ENCODE data around the gene TAX1BP3.

Gene TAX1BP3

DNA sequence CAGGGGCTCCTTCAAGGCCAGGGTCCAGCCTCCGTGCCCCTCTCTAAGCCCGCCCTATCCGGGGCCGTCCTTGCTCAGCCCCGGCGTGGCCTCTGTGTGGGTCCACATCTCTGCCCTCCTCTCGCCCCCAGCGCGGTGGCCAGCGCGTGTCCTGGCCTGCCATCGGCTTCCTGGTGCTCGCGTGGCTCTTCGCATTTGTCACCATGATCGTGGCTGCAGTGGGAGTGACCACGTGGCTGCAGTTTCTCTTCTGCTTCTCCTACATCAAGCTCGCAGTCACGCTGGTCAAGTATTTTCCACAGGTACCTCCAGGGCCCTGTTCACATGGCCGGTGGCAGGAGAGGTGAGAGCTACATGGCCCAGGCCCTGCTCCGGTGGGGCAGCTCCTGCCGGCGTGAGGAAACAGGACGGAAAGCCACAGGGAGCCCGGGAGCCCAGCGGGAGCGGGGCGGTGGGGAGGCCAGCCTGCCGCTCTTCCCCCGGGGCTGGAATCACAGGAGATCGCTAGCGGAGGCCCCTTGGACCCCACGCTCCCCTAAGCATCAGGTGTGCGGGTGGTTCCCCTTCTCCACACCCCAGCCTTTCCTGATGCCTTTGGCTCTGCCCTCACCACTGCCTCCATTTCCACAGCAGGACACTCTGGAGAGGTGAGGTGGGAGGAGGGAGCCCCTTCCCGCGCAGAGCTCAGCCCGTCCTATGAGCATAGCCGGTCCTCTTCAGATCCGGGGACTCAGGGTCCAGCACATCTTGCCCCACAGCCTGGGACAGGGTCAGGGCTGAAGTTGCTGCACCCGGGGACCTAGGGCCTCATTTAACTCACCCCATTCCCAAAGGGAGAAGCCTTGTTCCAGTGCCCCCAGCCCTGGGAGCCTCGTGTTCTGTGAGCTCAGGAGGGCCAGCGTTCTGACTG, 10.2 kb downstream of the TAX1BP3 start:
- DNase-seq (ENCODE audit: low read depth): no peak

DNA sequence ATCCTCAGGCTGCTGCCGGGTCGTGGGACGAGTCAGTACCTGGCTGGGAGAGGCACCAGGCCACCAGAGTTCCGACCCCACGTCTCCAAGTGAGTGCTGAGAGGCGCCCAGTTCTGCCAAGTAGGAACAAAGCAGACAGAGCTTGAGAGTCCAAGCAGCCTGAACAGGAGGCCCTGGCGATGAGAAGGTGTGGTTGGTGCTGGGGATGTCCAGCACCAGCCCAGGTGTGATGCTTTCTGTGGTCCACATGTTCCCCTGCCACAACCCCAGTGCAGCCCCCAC, 10.8 kb downstream of the TAX1BP3 start:
- DNase-seq (ENCODE audit: low read depth): no peak

DNA sequence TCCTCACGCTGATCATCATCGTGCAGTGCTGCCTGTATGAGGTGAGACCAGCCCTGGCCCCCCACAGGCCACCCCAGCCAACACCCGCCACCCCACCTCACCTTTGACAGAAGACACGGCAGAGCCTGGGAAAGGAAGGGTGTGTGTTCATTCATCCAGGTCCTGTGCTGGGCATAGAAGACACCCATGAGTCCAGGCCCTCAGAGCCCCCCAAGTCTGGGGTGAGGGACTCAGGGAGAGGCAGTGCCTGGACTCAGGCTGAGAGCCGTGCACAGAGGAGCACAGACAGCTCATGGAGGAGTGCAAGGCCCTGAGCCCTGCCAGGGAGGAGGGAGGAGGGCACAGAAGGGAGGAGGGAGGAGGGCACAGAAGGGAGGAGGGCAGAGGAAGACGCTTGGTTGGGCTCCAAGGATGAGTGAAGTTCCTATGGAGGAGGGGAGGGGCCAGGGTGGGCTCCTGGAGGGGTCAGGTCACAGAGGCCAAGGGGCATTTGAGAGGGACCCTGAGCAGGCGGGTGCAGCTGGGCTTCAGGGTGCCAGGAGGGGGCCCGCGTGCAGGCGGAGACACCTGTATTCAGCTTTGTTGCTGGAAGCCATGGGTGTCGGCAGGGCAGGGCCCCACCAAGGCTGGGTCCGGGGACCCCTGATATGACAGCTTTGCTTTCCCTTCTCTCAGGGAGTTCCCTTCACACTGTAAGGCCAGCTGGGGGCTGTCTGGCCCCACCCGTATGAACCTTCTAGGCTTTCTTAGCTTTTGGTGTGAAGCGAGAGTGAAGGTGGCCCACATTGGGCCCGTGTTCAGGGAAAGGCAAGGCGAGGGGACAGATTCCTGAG, 11.4 kb downstream of the TAX1BP3 start:
- no peak for DNase-seq (ENCODE audit: low read depth)

DNA sequence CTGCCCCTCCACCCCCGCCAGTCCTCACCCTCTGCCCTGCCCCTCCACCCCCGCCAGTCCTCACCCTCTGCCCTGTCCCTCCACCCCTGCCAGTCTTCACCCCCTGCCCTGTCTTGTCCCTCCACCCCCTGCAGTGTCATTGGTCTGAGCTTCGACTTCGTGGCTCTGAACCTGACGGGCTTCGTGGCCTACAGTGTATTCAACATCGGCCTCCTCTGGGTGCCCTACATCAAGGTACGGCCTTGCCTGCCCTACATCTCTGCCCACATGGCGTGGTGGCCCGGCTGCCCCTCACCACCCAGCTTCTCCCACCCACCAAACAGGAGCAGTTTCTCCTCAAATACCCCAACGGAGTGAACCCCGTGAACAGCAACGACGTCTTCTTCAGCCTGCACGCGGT, 12.0 kb downstream of the TAX1BP3 start:
- no peak for DNase-seq (ENCODE audit: low read depth)

DNA sequence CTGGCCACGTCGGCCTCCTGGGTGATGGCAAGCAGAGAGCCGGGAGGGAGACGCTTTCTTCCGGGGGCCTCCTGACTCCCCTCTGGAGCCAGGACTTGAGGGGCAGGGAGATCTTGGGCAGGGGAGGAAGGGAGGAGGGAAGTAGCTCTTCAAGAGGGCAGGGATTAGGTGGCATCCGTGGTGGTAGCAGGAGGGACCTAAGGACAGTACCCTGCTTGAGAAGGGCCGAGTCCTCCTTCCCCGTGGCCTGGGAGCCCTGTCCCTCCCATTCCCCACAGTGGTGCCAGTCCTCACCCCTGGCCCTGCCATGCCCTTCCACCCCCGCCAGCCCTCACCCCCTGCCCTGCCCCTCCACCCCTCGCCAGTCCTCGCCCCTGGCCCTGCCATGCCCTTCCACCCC, 12.6 kb downstream of the TAX1BP3 start:
- no peak for DNase-seq (ENCODE audit: low read depth)

DNA sequence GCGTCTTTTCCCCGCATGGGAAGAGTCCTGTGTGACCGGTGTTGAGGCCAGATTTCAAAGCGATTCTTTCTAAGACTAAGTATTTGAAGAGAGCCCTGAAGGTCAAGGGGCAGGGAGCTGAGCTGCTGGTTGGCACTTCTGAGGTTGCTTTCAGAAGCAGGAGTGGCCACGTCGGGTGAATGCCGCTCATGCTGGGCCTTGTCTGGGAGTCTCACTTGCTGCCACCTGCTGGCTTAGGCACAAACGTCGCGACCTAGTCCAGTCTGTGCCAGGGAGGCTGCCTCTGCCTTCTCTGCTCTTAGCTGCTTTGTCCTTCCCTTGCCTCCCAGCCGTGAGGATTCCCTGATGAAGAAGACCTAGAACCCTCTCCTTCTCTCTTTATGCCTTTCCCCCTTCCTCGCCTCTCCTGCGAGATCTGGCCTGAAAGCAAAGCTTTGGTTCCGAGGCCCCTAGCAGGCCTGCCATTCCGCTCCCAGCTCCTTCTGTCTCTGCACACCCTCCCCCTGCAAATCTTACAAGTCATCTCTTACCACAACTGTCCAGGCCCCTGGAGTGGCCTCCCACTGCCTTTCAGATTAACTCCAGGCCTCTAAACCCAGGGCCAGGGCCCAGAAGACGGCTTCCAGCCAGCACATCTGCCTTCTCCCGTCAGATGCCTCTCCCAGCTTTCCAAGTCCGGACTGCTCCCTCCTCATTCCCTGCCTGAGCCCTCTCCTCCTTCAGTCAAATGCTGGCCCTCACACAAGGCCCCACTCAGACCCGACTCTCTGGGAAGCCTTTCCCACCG, 20.4 kb downstream of the TAX1BP3 start:
- no peak for DNase-seq (ENCODE audit: low read depth)

DNA sequence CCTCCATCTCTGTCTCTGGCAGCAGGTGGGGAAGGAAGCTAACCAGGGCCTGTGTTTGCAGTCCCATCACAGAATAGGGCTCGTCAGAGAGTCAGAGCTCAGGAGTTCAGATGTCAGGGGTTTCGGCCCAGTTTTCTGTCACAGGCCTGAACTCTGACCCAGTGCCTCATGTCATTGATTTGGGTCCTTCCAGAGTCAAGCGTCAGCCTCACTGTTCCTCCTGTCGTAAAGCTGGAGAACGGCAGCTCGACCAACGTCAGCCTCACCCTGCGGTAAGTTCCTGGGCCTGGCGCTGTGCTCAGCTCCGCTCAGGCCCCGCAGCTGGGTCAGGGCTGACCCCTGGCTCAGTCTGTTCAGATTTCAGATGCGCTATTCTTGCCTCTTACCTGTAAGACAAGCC, 21.1 kb downstream of the TAX1BP3 start:
- DNase-seq (ENCODE audit: low read depth): no peak

DNA sequence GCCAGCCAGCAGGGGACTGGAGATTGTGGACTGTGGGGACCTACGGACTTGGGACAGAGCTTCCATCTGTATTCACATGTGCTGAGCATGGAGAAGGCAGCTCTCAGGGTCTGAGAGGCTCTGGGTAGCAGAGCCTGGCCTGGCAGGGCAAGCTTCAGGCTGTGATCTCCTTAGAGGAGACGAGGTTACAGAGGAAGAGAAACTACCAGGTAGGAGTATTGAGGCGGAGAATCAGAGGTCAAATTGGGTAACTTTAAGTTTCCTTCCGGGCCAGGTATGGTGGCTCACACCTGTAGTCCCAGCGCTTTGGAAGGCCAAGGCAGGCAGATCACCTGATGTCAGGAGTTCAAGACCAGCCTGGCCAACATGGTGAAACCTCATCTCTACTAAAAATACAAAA, 23.1 kb downstream of the TAX1BP3 start:
- DNase-seq (ENCODE audit: low read depth): no peak

DNA sequence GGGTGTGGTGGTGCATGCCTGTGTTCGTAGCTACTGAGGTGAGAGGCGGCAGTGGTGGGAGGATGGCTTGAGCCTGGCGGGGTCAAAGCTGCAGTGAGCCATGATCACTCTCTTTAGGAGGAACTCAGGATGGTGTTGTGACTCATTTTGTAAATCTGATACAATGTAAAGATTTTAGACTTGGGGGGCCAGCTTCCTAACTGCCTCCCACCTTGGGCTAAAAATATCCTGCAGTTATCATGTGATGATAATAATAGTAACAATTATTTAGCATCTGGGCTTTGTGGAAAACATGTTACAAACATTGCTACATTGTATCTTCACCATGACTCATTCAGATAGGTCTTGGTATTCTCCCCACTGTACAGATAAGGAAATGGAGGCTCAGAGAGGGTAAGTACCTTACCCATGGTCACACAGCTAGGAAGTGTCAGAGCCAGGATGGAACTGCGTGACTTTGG, 24.5 kb downstream of the TAX1BP3 start:
- DNase-seq (ENCODE audit: low read depth): no peak

DNA sequence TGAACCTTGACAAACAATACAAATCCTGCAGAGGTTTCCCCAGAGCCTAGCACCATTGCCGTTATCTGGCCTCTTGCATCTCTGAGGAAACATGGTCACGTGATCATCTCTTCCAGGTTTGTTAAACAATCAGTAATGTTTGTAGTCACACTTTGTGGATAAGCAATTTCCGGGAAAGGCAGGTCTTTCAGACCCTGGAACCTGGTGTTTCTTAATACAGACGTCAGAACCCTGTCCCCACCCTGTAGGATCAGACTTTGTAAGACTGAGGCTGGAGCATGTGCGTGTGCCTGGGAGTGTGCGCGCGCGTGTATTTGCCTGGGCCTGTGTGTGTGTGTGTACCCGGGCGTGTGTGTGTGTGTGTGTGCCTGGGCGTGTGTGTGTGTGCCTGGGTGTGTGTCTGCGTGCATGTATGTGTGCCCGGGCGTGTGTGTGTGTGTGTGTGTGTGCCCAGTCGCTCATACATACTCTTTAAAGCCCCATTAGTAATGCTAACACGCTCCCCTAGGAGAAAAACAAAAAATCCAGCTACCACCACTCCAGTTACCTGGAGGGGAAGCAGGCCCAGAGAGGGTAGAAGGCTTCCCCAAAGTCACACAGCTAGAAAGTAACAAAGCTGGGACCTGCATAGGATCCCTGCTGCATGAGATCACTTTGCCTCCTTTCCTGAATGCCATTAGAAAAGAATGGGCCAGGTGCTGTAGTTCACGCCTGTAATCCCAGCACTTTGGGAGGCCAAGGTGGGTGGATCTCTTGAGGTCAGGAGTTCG, 26.5 kb downstream of the TAX1BP3 start:
- no peak for DNase-seq (ENCODE audit: low read depth)

DNA sequence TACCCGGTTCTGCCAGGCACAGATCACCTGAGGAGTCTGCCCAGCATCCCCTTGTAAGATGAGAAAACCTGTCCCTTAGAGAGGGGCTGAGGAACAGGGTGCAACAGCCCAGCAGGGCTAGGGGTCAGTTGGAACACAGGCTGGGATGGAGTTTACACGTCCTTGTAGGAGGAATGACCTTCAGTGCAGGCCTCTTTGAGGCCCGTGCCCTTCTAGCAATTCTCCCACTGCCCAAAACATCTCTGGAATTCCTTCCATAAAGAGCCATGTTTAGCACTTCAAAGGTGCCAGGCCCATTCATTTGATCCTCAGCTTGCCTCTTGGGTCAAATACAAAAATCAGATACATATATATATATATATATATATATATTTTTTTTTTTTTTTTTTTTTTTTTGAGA, 27.4 kb downstream of the TAX1BP3 start:
- DNase-seq (ENCODE audit: low read depth): no peak

DNA sequence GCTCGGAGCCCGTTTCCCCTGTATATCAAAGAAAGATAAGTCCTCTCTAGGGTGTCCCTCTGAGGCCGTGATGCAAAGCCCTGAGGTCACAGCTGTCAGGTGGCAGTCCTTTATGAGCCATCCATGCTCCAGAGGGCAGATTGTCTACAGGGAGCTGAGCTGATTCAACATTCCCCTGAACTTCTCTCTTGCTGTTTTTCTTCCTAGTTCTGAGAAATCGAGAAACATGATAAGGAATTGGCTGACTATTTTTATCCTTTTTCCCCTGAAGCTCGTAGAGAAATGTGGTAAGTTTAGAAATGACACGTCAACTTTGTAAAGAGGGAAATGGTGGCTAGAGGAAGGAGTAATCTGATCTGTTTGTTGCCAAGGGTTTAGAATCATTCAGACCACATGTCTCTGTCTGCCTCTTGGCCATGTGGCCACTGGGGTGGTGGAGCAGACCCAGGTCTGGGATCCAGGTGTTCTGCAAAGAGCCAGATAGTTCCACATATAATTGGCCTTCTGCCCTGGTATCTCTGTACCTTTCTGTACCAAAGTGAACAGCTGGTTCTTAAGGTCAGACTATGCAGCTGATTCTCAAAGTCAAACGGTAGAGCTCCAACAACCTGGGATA, 28.3 kb downstream of the TAX1BP3 start:
- DNase-seq (ENCODE audit: low read depth): no peak

DNA sequence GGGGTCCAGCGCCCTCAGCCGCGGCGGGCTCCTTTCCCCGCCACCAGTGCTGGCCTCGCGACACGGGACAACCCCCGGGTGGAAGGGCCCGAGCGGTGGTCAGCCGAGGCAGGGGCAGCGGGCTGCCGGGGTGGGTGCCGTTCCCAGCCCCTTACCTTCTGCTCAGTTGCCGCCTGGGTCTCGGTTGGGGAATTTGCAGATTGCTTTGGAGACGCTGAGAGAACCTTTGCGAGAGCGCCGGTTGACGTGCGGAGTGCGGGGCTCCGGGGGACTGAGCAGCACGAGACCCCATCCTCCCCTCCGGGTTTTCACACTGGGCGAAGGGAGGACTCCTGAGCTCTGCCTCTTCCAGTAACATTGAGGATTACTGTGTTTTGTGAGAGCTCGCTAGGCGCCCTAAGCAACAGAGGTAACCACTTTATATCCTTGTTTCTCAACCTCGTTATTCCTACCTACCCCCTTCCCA, 31.4 kb downstream of the TAX1BP3 start:
- DNase-seq (ENCODE audit: low read depth): no peak

DNA sequence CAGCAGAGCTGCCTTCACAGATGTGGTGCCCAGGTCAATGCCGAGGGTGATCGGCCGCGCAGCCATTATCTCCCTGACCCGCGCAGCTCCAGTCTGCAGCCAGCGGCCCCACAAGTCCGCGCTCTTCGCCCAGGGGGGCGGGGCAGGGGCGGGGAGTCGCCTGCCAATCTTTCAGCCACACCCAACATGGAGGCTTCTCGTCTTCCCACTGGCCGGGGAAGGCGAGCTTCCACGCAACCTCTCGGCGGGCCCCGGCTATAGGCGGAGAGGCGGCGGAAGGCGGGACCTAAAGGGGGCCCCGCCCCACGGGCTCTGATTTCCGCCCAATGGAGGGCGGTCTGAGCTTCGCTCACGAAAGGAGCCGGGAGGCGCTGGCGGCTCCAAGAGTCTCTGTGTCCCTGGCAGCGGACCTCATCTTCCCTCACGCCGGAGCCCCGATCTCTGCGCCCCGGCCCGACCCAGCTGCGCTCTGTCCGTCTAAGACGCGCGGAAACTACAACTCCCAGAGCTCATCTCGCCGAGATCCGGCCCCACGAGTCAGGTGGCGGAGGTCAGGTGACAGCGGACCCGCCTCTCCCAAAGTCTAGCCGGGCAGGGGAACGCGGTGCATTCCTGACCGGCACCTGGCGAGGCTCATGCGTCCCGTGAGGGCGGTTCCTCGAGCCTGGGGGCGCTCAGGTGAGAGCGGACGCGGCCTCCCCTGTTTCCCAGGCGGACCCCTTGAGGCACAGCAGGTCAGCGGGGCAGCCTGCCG, 32.0 kb downstream of the TAX1BP3 start, which contains the start of the genes CTNS and SHPK:
Gene CTNS (plus strand): TSS at position 607 of the 754 bp plus-strand sequence. CDS start 3,447 bp downstream, outside the sequence.
Gene SHPK (minus strand): TSS at position 97 of the 754 bp plus-strand sequence. CDS start 31 bp downstream, at position 66.
- DNase-seq (ENCODE audit: low read depth): peak; percentile 92

DNA sequence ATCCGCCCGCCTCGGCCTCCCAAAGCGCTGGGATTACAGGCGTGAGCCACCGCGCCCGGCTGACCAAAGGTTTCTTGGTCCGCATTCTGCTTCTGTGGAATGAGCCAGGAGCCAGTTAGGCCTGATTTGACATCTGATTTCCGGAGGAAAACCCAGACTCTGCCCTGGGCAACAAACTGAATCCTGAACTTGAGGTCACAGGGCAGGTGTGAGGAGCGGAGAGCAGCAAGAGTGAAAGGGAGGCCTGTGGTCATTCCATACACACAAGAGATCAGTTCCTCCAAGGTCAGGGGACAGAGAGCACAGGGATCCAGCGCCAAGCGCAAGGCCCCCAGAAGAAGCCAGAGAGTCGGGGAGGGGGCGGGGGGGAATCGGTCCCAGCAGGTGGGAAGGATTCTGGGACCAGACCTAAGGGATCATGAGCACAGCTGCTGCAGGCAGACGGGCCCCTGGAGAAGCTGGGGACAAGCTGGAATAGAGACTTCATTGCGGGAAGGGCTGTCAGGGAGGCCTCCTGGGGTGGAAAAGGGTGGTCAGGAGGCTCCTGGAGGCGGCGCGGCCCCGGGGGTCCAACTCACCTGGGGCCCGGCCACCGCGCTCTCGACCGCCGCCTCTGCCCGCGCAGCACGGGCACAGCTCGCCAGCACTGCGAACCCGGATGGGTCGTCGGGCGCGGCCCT, 32.8 kb downstream of the TAX1BP3 start:
- no peak for DNase-seq (ENCODE audit: low read depth)

DNA sequence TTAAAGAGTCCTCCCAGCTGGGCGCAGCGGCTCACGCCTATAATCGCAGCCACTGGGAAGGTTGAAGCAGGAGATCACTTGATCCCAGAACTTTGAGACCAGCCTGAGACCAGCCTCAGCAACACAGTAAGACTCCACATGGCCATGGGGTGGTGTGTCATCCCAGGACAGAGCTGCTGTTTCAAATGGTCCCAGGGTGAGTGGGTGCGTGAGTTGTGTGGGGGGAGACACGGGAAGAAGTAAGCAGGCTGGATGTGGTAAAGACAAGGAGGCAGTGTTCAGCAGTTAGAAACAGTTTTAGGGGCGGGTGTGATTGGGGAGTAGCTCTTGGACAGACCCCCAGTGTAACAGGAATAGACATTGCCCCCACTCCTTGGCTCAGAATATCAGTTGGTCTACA, 36.1 kb downstream of the TAX1BP3 start:
- no peak for DNase-seq (ENCODE audit: low read depth)

DNA sequence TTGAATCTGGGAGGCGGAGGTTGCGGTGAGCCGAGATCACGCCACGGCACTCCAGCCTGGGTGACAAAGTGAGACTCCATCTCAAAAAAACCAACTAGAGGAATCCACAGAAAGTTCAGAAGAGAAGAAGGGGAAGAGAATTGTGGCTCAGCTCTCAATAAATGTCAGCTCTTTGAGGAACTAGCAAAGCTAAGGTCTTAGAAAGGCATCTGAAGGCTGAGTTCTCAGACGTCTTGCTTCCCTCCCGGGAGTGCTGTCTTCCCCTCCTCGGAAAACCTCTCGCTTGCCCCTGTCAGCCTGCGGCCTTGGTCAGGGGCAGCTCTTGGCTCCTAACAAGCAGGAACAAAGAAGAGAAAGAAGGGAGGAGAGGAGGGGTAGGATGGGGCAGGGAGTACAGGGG, 37.6 kb downstream of the TAX1BP3 start:
- no peak for DNase-seq (ENCODE audit: low read depth)

DNA sequence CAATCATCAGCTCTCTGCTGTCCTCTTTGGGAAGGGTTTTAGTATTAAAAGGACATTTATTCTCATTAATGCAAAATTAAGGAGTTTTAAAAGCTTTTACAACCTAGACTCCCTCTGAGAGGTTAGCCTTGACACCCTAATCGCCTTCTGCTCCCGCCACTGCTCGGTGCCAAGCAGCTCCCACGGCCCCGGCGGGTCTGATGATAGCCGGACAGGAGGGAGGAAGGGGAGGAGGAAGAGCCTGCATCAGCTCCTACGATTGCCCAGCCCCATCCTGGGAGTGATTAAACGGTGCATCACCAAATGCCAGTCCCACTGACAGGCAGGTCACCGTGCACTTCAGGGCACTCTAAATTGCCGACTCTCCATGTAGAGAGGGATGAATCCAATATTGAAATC, 40.6 kb downstream of the TAX1BP3 start:
- DNase-seq (ENCODE audit: low read depth): no peak

All from T follicular helper cell (primary cell).